ENCODE measurements around the gene TP53BP2.
"Not testable (repeated sequence)": the region's sequence is repeated elsewhere in the genome, so short reads cannot be mapped to it uniquely, and the experiment has no call there.

TP53BP2 gene

DNA sequence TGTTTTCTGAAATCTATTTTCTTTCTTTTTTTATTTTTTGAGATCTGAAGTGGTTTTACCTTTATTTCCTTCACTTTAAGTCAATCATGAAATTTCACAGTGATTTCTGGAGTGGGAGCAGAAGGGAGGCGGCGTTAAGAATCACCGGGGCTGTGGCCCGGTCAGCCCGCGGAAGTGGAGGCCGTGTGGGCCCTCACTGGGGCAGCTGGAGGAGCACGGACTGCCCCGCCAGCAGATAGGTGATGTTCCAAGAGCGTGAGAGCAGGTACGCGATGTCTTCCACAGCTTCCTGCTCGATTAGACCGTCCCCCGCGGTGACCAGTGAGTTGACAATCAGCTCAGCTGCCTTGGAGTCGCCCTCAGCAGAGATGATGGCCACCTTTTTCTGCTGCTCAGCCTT lies 10.6 kb upstream of the TP53BP2 start:
- no peak for DNase-seq (ENCODE audit: low read depth in 3 of 3)

DNA sequence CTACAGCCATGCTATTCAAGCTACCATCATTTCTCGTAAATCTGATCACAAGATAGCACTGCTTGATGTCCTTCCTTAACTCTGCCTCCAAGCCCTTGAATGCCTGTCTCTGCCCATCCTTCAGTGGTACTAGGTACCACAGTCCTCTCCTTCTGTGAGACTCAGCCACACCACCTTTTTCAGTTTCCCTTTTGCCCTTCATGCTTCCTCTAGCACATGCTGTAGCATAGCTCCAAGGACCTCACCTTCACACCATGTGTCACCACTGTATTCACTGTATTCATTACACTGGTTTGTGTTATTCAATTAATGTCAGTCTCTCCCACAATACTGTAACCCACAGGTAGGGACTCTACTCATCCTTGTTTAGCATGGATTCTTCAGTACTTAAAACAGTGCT lies 8.0 kb upstream of the TP53BP2 start:
- DNase-seq (ENCODE audit: low read depth in 3 of 3), result no peak

DNA sequence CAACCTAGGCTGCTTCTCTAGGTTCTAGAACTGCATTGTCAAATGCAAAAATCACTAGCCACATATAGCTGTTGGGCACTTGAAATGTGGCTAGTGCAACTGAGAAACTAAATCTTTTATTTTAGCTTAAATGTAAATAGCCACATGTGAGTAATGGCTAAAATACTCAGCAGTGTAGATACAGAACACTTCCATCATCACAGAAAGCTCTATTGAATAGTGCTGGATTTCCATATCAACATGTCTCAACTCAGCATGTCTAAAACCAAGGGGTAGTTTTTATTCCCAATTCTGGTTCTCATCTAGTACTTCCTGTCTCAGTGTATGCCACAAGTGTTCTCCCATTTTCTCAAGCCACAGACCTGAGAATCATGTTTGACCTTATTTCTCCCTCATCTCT lies 7.5 kb upstream of the TP53BP2 start:
- DNase-seq (ENCODE audit: low read depth in 3 of 3), result no peak

- no peak for DNase-seq (ENCODE audit: low read depth in 3 of 3)
These were observed 6.6 kb upstream of the TP53BP2 start for GRCh38 chr1:223852337-223852736.

DNA sequence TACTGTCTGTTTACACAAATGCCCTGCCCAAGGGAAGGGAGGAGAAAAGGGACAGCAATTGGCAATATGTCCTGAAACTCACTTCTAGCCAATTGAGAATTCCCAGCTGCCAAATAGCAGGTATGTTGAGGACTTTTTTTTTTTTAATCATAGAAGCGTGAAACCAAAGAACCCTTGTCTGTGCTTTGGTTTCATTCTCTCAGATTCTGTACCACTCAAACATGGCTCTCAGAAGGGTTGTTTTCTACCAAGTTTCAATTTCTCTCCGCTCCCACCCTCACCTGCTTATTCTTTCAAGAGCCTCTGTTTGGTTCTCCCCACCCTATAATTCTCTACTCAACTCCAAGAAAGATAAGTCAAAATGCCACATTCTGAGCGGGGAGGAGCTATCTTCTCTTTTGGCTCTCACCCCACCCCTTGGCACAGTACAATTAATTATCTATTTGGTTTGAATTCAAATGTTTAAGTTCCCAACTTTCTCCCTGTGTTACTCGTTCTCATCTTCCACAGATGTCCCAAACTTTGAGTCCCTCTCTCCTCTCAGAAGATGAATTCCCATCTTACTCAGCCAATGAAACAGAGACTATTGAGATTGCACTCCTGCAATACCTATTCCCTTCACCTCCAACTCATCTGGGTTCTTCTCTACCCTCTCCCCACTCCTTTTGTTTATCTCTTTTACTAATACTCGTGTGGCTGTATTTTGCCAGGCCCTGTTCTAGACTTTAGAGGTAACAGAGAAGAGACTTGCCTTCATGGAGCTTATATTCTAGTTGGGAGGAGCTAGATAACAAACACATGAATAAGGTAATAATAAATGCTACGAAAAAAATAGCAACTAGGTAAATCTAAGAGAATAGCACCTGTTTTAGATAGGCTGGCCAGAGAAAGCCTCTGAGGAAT lies 3.9 kb upstream of the TP53BP2 start:
- DNase-seq (ENCODE audit: low read depth in 3 of 3), result no peak

- DNase-seq (ENCODE audit: low read depth in 3 of 3), result no peak
These were observed 2.8 kb upstream of the TP53BP2 start for GRCh38 chr1:223848536-223848935.

DNA sequence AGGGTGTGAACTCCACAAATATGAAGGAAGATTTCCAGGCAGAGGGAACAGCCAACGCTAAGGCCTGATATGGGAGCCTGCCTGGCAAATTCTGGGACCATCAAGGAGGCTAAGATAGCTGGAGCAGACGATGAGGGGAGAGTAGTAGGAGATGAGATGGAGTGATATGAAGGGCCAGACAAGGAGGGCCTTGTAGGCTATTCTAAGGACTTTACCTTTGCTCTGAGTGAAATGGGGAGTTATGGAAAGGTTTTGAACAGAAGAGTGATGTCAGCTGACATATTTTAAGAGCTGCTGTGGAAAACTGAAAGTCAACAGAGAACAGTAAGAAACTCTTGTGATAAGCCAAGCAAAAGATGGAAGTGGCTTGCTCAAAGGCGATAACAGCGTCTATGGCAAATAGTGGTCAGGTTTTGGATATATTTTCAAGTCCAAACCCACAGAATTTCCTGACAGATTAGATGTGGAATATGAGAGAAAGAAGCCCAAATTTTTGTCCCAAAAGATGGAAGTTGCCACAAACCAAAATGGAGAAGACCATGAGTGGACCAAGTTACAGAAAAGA lies 2.1 kb upstream of the TP53BP2 start:
- no peak for DNase-seq (ENCODE audit: low read depth in 3 of 3)

GRCh38 chr1:223845037-223845809 lies 524 bp downstream of the TP53BP2 start:
- peak; percentile 22 to 28 (median 24) for DNase-seq (ENCODE audit: low read depth in 3 of 3)

GRCh38 chr1:223844787-223845036 lies 1.0 kb downstream of the TP53BP2 start:
- peak; percentile 47 to 54 (median 52) for DNase-seq (ENCODE audit: low read depth in 3 of 3)

DNA sequence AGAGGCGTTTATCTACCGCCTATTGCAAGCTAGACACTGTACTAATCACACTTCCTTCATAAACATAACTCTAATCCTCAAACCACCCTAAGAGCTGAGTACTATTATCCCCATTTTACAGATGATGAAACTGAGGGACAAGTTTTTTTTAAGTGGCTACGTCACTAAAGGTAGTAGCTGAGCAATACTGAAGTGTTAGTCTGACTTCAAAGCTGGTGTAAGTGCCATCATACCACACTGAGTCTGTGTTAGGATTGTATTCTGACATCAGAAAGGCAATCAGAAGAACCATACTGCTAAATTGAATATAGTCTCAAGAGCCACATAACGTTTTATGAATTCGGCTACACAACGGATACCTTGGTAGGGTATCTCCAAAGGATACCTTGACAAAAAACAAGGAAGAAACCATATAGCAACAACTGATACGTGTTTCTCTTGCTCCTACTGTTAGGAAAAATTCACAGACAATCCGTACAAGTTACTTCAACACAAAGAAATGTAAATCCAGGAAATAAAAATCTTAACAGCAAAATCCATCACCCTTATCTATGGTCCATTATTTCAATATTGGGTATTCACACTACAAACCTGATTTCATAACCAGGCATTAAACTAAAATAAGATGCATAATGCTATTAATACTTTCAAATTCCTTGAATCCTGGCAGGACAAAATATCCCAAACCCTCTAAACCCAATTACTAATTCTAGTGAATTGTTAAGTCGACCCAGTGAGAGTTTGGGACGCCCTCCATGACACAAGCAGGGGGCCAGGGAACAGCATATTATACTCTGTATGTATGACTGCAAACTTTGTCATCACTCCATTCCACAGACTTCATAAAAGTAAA lies 1.6 kb downstream of the TP53BP2 start:
- no peak for DNase-seq (ENCODE audit: low read depth in 3 of 3)

DNA sequence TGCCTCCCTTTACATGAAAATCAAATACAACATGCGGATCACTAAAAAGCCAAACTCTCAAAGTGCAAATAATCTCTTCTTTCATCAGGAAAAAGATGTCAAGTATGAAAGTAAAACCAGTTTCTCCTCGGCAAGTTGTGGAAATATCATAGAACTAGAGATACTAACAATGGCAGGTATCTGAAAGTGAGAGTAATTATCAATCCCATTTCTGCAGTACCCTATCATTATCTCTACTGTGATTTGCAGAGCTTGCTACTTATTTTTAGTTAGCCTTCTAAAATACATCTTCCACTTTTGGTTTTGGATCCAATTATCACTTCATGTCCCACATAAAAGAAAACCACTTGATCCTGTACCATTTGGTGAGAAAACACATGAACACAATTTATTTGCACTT lies 3.0 kb downstream of the TP53BP2 start:
- no peak for DNase-seq (ENCODE audit: low read depth in 3 of 3)

GRCh38 chr1:223841977-223842623 lies 3.6 kb downstream of the TP53BP2 start:
- DNase-seq (ENCODE audit: low read depth in 3 of 3), result not testable (repeated sequence)

- no peak for DNase-seq (ENCODE audit: low read depth in 3 of 3)
These were observed 5.5 kb downstream of the TP53BP2 start for GRCh38 chr1:223840254-223840653.

DNA sequence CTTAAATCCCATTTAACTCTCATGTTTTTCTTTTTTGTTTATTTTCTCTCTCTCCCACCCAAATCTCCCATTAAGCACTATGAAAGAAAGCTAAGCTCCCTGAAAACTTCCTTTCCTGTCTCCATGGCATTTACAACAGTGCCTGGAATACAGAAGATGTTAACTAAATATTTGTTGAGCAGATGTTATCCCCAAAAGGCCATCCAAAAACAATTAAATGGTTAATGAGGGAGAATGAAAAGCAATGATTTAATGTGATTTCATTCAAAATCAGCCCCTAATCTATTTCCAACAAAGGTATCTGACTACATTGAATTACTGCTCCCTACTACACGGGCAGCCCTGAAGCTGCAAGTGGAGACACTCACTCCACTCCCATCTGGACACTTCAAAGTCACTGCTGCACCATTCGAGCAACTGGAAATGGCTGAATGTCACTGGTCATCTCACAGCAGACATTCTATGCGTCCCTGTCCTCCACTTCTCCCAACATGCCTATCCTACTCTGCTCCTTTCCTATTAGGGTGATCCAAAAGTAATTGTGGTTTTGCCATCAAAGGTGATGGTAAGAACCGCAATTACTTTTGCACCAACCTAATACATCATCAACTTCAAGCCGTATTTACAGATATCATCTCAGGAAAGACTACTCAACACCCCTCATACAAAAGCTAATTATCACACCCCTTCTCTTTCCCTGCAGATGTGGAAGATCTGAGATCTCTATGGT lies 7.5 kb downstream of the TP53BP2 start:
- no peak for DNase-seq (ENCODE audit: low read depth in 3 of 3)

DNA sequence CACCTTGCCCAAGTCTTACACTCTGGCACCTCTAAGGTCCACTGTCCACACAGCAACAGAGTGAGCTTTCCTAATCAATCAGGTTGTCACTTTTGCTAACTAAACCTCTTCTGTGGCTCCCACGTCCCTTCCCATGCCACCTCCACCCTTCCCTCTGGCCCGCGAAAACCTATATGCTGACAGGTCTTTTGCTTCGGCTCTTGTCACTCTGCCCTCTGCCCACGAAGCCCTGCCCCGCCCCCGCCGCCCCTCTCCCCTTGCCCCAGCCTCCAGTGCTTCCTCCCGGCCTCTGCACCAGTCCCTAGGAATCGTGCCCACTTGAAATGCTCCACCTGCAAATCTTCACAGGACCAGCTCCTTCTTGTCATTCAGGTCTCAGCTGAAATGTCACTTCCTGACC lies 8.1 kb downstream of the TP53BP2 start:
- DNase-seq (ENCODE audit: low read depth in 3 of 3), result no peak

DNA sequence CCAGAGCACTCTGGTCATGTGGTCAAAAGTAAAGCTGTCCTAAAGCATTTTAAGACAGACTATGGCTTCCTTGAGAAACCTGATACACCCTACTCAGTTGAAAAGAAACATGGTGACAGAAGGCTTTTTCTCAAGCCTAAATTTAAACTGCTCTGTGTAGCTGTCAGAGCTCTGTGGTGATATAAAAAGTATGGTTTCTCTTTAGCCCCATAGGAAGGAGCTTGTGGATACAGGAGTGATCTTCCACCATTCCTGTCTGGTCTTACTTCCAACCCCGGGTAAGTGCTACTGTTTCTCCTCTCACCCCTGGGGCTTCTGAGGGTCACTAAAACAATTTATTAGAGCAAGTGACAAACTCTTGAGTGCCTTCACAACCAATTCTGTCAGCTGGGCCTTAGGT lies 8.5 kb downstream of the TP53BP2 start:
- DNase-seq (ENCODE audit: low read depth in 3 of 3), result no peak

DNA sequence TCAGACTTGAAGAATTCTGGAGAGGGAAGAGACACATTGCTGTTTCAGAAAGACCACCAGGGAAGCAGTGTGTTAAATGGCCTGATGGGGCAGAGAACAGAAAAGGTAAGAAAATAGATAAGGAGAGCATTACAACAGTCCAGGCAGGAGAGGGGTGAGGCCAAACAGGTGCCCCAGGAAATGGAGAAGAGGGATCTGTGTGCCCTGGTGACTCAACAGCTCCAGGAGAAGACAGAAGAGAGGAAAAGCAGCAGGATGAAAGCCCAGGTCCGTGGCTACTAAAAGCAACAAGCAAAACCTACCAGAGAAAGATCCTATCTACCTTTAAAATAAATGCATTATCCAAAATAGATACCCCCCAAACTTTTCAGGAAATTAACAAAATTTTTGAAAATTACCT lies 9.2 kb downstream of the TP53BP2 start:
- no peak for DNase-seq (ENCODE audit: low read depth in 3 of 3)

- DNase-seq (ENCODE audit: low read depth in 3 of 3), result no peak
These were observed 10.0 kb downstream of the TP53BP2 start for GRCh38 chr1:223835754-223836153.

DNA sequence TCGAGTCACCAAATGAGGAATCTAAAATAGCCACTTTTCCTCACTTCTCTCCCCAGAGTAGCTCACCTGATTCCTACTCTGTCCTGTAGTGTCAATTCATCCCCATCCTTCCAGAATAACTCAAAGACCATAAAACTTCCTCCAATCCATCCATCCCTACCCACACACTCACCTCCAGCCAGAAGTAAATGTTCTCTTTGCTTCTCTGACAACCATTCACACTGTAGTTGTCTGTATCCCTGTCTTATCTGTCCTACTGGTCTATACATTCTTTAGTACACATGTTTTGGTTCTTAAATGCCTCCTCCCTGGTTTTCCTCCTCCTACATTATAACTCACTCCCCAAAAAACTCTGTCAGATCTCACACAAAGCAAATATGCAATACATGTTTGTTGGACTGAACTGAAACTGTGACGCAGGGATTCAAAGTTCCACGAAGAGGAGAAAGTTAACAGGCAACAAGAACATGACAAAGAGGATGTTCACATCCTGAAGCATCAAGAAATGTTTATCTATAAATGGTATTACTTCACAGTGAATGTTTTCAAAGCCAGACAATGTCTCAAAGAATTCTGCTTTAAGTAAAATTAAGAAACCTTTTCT lies 11.0 kb downstream of the TP53BP2 start:
- DNase-seq (ENCODE audit: low read depth in 3 of 3), result no peak

- DNase-seq (ENCODE audit: low read depth in 3 of 3), result no peak
These were observed 11.8 kb downstream of the TP53BP2 start for GRCh38 chr1:223833948-223834347.

GRCh38 chr1:223832637-223832943 lies 13.2 kb downstream of the TP53BP2 start:
- peak in 1 of 3 donors; percentile 21 for DNase-seq (ENCODE audit: low read depth in 3 of 3)
